ENCODE results near the gene CENPB.

- no peak for TF ChIP-seq CTCF (conservative IDR thresholded peaks at IDR 0.05; ENCODE audit: low read length)
- no peak for TF ChIP-seq EZH2phosphoT487 (IDR thresholded peaks at IDR 0.05; ENCODE audit: borderline replicate concordance, low read depth, low read length)
Observed at GRCh38 chr20:3753501-3754275, 32.9 kb downstream of the CENPB start.
